ENCODE results near the gene CAPN10.
A peak's percentile ranks its signal among the peaks of the same experiment; 100 is the strongest.

Gene CAPN10

DNA sequence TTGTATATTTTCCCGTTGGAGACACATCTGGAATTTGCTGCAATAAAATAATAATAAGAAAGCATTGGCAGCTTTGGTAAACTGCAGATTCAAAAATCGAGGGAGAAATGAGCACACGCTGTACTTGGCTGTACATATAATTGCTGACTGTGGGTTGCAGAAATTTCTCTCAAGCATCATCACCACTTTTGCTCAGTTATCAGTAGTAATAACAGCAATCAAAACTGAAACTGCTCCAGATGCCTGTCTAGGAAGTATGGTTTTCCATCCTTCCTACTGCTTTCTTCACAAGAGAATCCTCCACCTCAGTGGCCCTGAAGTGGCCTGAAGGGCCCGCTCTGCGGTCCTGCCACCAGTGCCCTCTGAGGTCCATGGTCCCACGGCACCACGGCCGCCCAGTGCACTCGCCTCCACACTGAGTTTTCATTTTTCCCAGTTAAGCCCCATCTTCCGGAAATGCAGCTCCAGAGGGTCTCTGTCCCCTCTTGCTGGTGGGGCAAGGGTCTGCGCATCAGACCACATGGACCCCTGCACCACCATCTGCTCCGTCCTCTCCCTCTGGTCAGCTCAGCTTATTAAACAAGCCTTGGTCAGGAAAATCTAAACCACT is 22.5 kb upstream of the CAPN10 start:
- no peak for DNase-seq (ENCODE audit: low read depth in 2 of 2)

DNA sequence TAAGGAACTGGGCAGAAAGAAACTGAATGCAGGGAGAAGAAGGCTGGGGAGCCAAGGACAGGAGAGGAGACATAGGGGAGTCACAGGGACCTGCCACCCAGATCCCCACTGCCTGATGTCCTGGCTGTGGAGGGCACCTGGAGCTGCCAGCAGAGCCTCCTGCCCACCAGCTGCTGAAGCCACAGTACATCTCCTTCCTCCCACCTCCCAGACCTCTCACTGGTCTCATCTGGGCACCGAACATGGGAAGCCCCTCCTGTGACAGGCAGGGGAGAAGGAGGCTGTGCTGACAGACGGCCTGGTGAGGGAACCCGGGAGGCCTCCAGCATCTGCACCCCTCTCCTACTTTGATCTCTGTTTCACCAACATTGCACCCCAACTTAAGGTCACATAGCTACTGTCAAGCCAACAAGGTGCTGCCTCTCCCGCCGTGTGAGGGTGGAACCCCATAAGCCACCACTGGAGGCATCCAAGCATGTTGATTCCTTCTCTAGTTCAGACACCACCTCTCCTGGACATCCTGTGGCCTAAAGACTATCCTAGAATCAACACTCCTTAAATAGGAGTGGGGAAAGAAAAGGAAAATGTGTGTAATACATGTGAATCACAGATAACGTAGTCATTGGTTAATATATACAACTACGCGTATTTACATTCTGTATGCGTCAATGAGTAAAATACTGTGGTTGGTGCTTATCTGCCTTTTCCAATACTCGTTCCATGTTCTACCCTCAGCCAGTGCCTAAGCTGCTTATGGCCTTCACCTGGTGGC is 21.8 kb upstream of the CAPN10 start:
- no peak for DNase-seq (ENCODE audit: low read depth in 2 of 2)

DNA sequence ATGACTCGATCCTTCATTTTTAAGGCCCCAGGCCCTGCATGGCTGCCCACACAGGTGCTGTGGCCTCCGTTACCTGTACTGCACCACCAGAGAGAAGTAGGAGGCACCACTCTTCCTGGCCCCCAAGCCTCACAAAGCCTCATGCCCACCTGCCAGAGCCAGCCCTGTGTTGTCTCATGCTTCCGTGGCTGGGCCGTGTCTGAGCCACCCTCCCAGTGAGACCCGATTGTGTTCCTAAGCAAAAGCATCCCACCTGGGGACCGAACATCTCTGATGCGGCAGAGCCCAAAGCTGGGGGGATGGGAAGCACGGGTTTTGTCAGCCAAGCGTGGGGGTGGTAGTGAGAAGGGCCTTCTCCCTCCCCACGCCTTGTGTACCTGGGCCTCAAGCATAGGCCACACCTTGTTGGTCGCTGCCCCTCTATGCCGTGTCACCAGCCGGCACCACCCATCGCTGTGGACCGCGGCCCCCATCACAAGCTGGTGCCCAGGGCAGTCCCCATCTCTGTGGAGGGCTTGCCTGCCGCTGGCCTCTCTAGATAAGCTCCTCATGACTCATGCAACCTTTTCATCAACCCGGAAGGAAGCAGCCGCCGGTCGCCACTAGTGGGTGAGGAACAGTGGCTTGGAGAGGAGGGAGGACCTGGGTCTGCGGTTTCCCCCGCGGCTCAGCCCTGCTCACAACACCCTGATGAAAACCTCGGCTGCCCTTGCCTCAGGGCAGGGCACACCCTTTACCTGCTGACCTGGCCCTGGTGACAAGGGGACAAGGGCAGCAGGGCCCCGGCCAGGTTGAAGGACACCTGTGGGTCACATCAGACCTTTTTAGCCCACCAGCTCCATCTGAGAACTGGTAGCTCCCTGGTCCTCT is 21.0 kb upstream of the CAPN10 start:
- DNase-seq (ENCODE audit: low read depth in 2 of 2), result peak; percentile 79 to 86

DNA sequence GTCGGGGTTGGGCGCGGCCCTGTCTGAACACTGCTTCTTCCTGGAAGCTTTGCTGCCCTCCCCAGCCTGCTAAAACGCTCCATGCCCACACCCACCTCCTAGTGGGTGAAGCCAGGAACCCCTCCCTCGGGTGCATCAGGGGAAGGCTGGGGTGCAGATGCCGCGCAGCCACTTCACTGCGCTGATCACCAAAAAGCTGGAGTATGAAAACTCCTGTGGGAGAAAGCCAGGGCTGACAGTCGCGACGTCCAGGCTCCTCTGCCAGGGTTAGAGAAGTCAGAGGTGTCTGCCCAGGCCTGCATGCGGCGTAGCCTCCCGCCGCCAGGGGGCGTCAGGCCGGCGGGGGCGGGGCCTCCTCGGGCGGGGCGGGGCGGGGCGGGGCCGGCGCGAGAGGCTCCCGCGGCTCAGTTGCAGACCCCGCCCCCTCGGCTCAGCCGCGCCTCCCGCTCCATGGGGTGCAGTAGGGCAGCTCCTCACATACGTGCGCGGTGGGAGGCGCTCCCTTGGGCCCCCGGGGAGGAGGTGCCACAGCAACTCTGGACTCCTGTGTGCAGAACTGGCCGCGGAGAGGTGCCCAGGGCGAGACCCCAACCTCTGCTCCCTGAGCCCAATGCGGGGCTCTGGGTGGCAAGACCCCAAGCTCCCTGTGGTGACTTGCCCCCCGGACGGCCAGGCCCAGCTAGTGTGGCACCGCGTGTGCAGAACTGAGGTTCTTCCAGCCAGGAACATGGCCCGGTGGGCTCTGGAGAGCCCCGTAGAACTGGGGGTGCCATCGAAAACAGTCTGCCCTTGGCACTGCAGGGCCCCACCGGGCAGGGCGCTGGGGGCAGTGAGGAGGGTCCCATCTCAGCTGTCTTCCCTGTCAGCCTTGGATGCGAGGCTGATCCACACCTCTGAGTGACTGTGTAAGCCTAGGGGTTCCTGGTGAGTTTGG is 20.1 kb upstream of the CAPN10 start:
- DNase-seq (ENCODE audit: low read depth in 2 of 2), result peak; percentile 86 to 89

DNA sequence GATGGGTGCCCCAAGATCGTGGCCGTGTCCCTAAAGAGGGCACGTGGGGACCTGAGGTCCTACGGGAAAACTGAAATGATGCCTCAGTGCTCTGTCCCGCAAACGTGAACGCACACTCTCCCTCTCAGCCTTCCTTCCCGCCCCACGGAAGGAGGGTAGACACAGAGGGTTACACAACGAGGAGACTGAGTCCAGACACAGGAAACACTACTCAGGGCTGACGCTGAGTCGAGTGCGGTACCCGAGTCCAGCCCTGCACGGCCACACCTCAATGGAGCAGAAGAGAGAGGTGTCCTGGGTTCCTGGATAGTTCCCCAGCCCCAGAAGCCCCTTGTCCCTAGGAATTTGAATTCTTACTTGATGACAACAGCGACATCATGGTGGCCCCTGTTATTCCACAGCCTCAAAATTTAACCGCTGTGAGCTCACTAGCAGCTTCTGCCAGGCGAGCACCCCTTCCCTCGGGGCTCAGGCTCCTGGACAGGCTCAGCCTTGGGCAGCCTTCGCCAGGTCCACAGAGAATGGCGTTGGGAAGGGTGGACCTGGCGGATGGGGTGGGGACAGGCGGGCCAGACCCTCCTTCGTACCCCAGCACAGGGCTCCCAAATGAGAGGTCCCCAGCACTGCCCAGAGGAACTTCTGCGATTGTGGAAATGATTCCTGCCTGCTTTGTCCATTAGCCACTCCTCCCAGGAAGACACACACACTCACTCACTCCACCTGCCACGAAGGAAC is 19.2 kb upstream of the CAPN10 start:
- DNase-seq (ENCODE audit: low read depth in 2 of 2), result no peak

DNA sequence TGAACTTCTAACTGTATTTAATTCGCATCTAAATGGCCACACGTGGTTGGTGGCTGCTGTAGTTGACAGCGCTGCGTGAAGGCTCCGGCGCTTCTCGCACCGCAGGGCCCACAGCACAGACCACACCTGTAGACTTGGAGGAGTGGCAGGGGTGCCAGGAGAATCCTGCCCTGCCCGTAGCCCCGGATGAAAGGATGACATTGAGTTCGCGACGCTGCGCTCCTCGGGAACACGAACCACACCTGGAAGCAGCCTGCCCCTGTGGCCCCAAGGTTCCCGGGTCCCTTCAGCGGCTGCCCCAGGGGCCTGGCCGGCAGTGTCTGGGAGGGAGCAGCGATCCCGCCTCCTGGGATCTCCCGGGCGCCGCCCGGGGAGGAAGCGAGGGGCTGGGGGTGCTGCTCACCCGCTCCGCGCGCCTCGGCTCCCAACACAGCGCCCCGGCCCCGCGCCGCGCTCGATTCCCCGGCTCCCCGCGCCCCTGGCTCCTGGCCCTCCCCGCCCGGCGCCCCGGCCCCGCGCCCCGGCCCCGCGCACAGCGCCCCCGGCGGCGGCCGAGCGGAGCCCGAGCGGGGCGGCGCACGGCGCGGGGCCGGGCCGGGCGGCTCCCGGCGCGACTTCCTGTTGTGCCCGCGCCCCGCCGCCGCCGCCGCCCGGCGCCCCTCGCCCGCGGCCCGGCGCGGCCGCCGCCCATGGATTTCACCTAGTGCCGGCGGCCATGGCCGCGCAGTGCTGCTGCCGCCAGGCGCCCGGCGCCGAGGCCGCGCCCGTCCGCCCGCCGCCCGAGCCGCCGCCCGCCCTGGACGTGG is 18.5 kb upstream of the CAPN10 start, which contains the start of gene RNPEPL1:
TSS of gene RNPEPL1 (plus strand) at position 613 of the 806 bp plus-strand sequence. CDS start at position 716, 103 bp downstream.
- DNase-seq (ENCODE audit: low read depth in 2 of 2), result no peak

DNA sequence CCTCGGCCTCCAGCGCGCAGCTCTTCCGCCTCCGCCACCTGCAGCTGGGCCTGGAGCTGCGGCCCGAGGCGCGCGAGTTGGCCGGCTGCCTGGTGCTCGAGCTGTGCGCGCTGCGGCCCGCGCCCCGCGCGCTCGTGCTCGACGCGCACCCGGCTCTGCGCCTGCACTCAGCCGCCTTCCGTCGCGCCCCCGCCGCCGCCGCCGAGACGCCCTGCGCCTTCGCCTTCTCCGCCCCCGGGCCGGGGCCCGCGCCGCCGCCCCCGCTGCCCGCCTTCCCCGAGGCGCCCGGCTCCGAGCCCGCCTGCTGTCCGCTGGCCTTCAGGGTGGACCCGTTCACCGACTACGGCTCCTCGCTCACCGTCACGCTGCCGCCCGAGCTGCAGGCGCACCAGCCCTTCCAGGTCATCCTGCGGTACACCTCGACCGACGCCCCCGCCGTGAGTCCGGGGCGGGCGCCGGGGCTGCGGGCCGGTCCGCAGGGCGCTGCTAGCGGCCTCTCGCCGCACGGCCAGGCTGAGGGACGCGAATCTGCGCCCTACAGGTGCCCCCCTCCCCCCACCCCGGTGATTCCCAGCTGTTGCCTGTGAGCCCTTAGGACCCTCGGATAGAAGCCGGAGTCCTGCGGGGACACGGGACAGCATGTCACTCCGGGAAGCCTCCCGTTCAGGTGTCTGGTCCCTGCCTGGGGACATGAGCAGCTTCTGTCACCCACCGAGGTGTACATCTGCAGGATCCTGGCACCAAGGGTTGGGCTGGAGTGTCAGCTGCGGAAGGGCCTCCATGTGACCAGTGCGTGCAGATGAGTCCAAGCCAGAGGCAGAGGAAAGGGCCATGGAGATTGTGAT is 17.6 kb upstream of the CAPN10 start:
- DNase-seq (ENCODE audit: low read depth in 2 of 2), result no peak

DNA sequence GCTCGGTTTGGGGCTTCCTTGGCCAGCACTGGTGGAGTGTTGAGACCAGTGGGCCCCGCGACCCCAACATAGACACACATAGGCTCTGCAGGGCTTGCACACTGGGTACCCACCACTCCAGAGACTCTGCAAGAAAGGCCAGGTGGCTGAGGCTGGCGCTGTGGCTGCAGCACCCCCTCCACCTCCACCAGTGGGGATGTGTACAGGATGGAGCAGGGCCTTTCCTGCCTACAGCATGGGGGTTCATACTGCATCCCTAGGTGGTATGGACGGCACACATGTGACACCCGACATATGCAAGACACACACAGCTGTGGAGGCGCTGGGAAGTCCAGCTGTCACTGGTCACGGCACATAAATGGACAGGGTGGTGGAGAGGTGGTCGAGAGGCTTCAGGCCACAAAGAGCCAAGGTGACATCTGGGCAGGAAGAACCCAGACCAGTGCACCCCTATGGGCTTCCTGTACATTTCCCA is 17.0 kb upstream of the CAPN10 start:
- no peak for DNase-seq (ENCODE audit: low read depth in 2 of 2)

DNA sequence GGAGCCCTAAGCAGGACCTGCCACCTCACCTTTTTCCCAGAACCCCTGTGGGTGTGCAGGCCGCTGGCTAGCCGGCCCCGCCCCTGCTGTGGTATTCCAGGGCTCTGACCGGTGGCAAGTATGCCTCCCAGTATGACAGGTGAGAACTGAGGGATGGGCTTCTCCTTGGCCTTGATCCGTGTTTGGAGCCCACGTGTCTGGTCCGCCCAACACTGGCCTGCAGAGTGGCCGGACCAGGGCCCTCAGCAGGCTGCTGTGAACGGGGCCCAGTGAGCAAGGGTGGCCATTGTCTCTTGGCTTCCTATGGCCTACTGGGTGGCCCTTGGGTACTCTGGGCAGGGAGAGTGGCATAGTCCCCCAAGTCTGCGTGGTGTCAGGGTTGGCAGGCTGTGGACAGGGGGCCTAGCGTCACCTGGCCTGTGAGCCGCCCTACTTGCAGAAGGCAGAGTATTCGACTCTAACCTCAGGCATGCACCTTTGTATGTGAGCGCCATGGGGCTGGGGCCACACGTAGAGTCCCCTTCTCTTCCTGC is 16.5 kb upstream of the CAPN10 start:
- no peak for DNase-seq (ENCODE audit: low read depth in 2 of 2)

DNA sequence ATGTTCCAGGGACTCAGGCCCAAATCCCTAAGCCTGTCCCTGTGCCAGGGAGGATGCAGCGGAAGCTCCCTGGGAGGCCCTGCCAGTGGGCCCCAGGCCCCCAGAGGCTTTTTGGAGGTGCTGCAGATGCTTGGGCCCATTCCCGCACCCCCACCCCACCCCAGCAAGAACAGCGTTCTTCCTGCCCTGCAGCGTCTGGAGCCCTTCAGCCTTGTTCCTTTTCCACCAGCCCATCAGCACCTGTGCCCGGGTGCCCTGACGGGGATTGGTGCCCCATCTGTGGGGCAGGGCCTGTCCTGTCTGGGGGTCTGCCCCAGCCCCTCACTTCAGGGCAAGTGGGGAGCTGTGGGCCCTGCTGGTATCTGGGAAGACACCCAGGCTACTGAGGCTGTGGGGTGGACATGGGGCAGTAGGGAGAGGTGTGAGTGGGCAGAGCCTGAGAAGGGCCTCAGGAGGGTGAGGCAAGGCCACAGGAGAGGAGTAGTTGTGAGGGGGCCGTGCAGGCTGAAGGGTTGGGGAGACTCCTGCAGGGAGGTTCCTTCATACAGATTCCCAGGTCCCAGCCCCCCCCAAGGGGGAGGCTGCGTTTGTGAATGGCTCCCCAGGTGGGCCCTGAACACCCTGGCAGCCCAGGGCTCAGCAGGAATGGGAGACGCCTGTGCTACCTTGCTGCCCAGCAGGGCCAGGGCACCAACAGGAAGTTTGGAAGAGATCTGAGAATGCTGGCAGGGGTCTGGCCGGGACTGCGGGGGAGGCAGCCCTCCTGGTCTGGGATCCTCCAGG is 15.8 kb upstream of the CAPN10 start:
- no peak for DNase-seq (ENCODE audit: low read depth in 2 of 2)

DNA sequence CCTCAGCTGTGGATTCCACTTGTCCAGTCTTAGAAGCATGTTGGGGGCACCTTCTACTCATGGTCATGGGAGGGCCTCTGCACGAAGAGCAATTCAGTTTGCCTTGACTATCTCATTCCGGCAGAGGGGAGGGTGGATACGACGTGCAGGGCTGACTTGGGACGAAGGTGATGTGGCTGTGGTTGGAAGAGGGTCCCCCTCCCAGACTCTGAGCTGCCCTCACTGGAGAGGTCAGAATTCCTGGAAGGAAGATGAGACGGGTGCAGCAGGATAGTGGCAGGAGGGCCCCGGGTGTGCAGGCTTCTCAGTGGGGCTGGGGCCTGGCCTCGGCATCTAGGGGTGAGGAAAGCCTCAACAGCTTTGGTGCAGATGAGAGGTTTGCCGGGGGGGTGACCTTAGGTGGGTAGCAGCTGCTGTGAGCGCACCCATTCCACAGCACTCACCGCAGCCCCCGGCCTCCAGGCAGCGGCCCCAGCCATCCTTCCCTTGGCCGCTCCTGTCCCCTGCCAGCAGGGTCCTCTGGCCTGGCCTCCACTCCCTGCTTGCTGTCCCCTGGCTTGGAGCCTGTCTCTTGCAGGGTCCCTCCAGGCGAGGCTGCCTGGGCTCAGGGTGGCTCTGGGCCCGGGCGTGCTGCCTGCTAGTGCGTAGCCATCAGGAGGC is 15.1 kb upstream of the CAPN10 start:
- DNase-seq (ENCODE audit: low read depth in 2 of 2), result no peak

DNA sequence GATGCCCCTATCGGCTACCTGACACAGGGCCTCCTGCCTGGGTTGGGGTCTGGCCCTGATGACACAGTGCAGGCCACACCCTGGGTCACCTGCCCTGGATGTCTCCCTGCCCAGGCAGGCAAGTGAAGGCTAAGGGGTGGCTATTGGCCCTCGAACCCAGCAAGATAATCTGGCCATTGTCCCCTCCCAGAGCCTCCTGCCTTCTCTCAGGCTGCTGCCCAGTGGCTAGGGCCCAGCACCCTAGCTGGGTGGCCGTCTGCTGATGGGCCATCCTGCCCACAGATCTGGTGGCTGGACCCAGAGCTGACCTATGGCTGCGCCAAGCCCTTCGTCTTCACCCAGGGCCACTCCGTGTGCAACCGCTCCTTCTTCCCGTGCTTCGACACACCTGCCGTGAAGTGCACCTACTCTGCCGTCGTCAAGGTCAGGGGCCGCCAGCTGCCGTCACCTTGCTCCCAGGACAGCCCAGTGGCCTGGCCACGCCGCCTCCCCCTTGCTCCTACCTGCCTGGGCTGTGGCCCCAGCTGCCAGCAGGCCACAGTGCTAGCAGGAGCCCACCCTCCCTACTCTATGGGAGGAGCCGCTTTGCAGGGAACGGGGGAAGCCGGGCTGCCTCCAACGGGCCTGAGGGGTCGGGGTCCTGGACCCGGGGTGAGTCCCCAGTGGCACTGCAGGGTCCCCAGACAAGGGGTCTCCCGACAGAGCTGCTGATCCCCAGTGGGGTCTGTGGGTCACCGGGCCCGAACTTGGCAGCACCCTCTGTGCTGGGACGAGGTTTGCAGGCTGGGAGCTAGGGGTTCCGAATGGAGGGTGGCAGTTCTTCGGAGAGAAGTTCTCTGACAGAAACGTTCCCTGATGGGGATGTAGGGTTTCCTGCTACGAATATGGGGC is 14.1 kb upstream of the CAPN10 start:
- no peak for DNase-seq (ENCODE audit: low read depth in 2 of 2)

DNA sequence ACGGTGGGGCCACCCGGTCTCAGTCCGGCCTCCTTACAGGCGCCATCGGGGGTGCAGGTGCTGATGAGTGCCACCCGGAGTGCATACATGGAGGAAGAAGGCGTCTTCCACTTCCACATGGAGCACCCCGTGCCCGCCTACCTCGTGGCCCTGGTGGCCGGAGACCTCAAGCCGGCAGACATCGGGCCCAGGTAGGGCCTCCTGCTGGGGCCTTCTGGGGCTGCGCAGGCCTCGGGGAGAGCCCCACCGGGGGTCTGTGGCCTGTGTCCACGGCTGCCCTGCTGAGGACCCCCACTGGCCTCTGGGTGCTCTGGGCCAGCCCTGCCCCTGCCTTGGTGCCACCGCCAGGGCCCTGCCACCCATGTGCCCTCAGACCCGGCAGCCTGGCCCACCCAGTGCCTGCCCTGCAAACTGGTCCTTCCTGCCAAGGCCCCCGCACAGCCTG is 13.4 kb upstream of the CAPN10 start:
- no peak for DNase-seq (ENCODE audit: low read depth in 2 of 2)

DNA sequence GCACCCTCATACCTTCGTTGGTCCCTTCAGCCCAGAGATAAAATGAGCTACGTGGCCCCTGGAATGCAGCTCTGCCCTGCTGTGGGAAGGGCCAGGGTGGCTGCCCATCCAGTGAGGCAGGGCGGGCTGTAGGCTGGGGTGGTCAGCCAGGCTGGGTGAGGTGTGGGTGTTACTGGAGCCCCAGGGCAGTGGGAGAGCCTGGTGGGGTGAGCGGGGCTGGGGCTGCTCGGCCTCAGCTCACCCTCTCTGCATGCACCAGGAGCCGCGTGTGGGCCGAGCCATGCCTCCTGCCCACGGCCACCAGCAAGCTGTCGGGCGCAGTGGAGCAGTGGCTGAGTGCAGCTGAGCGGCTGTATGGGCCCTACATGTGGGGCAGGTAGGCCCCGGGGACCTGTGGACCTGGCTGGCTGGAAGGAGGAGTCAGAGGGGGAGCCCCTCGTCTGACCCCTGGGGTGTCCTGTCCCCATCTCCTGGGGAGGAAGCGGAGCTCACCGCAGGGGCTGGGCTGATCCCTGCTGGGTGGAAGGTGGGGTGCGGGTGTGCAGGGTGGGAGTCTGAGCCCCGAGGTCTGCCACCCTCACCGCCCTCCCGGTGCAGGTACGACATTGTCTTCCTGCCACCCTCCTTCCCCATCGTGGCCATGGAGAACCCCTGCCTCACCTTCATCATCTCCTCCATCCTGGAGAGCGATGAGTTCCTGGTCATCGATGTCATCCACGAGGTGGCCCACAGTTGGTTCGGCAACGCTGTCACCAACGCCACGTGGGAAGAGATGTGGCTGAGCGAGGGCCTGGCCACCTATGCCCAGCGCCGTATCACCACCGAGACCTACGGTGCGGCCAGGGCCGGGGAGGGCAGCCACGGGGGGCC is 12.8 kb upstream of the CAPN10 start:
- no peak for DNase-seq (ENCODE audit: low read depth in 2 of 2)

Measured in activated CD8-positive, alpha-beta memory T cell treated with anti-CD3 and anti-CD28 coated beads for 4 hours (primary cell).